Skin epidermis (tissue), 12 donors: ENCODE results near the gene ADAM22.

Experiments
- H3K27ac ChIP-seq, 21 experiments: fragments of 200-600 bp; sonication (generic) in 11 of 21; one replicate each; pipeline ENCODE4 v1.5.0; 2020; ENCODE audit warnings: mild to moderate bottlenecking in 3 of 21, inconsistent platforms in 2 of 21, moderate library complexity in 2 of 21
- H3K4me3 ChIP-seq, 7 experiments: fragments of 200-600 bp; sonication (generic) in 2 of 7; one replicate each; pipeline ENCODE4 v1.5.0; 2020; ENCODE audit warnings: inconsistent platforms in 2 of 7, mild to moderate bottlenecking in 2 of 7, moderate library complexity in 1 of 7

The ADAM22 gene

DNA sequence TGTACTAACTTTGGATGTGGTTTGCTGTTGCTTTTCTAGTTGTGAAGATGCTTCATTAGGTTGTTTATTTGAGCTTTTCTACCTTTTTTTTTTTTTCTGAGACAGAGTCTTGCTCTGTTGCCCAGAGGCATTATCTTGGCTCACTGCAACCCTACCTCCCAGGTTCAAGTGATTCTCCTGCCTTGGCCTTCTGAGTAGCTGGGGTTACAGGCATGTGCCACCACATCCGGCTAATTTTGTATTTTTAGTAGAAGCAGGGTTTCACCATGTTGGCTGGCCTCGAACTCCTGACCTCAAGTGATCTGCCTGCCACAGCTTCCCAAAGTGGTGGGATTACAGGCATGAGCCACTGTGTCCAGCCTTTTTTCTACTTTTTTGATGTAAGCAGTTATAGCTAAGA, 93.7 kb downstream of the ADAM22 start:
- Histone ChIP-seq H3K27ac (no peak overlapping the region), H3K4me3 (no peak overlapping the region)

DNA sequence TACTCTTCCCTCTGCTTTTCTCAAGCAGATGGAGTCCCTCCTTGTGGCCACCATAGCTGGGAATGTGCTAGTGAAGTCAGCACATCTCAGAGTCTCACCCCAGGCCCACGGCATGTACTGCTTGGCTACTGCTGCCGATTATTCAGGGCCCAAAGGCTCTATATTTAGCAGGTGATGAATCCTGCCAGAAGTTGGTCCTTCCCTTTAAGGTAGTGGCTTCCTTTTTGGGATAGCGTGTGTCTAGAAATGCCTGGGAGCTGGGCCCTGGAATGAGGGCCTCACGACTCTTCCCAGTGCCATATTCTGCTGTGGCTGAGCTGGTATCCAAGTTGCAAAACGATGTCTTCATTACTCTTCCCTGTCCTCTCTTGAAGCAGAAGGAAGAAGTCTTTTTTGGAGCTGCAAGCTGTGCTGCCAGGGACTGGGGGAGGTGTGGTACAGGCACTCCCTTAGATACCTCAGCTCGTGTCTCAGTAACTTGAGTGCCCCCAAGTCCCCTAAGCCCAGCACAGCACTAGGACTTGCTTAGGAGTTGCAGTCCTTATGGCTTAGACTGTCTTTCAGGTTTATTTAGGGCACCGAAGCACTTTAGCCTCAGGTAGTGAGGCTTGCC, 100.1 kb downstream of the ADAM22 start:
- no peak overlapping the region for H3K4me3 ChIP-seq
- no peak overlapping the region for H3K27ac ChIP-seq

DNA sequence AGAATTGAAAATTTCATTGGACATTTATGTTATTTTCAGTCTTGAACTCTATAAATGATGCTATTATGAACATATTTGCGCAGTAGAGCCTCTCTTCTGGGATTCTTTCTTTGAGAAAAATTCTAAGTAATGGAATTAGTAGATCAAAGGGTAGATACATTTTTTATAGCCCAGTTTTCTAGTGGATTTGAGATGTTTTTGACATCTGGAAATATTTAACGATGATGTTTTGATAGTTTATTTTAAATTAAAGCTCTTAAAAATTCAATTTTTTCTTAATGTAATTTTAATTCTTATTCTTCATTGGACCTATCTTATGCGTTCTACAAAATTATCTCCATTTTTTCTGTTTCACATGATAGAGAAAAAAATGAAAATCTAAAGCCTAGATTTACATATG, 103.0 kb downstream of the ADAM22 start:
- Histone ChIP-seq H3K27ac (no peak overlapping the region), H3K4me3 (no peak overlapping the region)

DNA sequence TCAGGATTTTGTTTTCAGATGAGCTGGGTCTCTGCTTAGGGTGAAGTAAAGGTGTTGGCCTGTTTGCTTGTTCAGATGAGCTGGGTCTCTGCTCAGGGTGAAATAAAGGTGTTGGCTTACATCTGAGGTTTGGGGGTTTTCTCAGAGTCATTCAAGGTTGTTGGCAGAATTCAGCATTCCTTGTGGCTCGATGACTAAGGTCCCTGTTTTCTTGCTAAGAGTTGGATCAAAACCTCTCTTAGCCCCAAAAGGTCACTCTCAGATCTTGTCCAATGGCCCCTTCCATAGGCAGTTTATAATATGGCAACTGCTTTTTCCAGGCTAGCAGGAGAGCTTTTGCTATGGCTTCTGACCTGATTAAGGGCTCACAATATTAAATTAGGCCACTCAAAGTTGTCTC, 106.6 kb downstream of the ADAM22 start:
- H3K4me3 ChIP-seq = no peak overlapping the region
- H3K27ac ChIP-seq = no peak overlapping the region

DNA sequence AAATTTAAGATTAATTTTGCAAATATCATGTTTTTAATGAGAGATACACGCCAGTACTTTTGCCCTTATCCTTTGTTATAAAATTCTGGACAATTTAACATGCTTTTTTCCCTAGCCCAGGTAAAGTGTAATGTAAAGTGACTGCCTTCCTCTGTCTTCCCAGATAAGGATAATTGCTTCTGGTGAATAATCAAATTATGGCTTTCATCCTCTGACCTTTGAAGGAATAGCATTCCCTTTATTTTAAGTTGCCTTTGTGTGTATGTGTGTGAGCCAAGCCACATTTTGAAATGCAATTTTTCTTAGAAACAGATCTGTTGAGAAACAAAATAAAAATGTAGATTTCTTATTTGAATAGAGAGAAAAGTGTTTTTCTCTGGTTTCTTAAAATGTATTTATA, 107.5 kb downstream of the ADAM22 start:
- no peak overlapping the region for H3K27ac ChIP-seq
- no peak overlapping the region for H3K4me3 ChIP-seq

DNA sequence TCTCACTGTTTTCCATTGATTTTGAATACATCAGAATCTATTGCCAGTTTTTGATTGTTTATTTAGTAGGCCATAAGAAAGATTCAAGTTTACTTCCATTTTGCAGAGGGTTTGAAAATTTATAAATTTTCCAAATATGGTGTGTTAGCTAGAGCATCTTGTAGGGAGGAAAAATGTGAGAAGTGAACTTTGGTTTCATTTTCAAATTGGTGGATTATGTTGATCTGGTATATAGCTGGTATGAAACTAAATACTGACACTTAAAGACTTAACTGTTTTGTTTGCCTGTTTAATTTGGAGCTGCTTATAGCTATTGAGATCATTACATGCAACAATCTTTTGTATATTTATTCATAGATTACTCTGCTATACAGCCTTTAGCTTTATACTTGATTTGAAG, 108.1 kb downstream of the ADAM22 start:
- Histone ChIP-seq H3K27ac (no peak overlapping the region), H3K4me3 (no peak overlapping the region)

DNA sequence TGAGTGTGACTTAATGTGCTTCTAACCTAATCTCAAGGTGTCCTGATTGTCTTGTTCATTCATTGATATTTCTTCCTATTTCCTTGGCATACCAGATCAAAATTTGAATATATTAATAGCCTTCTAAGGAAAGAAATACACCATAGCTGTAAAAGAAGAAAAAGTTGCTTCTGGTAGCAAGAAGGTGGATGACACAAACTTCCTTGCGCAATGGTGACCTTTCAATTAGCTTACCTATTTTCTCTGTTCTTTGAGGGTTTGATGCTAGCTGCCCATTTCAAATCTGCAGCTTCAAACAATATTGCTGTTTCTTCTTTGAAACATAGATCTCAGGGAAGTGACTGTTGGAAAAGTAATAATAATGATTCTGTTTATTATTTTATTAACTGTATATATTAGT, 108.8 kb downstream of the ADAM22 start:
- H3K27ac ChIP-seq = no peak overlapping the region
- no peak overlapping the region for H3K4me3 ChIP-seq

DNA sequence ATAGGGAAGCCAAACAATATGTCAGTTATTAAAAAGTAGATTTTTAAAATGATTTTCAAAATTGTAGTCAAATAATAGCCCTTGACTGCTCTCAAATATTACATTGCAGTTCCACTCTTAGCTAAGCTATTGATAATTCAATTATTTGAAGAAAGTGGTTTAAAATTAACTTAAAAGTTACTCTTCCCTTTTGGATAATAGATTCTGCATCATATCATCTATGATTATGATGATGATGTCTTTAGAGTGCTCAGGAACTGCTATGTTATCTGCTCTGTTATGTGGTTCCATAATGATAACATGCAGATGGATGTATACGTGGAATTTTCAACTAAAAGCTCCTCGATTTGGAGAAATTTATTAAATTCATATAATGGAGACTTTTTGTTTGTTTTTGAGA, 110.0 kb downstream of the ADAM22 start:
- no peak overlapping the region for H3K27ac ChIP-seq

DNA sequence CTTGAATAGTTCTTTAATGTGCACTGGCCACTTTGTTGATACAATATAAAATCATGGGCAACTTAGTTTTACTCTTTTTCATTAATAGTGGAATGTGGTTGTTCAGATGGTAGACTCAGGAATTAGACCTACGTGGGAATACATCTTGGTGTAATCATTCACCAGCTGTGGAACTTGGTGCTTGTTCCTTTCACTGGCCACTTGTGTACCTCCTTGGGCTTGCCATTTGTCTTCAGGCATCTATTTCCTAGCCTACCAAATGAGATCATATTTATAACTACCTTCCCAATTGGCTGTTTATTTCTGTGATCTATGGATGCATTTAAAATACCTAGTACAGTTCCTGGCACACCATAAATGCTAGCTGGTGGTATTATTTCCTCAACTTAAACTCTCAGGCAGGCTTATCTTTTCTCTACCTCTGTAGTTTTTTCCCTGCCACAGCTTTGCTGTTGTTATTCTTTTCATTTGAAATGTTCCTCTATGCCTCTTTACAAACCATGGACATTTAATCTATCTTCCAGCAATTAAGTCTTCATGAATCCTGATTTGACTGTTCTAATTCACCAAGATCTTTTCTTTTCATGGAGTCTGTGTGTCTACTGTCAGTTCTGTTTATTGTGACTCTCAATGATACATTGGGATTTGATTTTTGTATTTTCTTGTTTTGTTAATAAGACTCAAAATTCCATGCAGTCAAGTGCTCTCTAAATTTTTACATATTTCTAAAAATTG, 113.0 kb downstream of the ADAM22 start:
- Histone ChIP-seq H3K4me3 (no peak overlapping the region), H3K27ac (no peak overlapping the region)

More for the DNA sequence above, 110.0 kb downstream of the ADAM22 start:
- no peak overlapping the region for H3K4me3 ChIP-seq

DNA sequence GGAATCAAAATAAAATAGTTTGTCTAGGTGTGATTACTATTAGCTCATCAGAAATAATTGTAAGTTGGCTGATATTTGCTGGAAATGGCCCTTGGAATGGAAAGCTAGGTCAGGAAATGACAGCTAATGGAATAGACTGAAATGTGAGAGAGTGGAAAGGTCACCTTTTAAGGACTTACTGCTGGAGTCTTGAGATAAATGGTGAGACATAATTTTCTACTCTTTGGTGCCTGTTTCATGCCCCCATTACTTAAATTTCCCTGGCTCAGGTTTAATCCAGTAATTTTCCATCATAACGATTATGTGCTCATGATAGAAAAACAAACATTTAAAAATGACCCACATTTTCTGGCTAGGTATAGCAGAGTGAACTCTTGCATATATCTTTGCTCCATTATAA, 123.6 kb downstream of the ADAM22 start:
- Histone ChIP-seq H3K4me3 (no peak overlapping the region), H3K27ac (no peak overlapping the region)

DNA sequence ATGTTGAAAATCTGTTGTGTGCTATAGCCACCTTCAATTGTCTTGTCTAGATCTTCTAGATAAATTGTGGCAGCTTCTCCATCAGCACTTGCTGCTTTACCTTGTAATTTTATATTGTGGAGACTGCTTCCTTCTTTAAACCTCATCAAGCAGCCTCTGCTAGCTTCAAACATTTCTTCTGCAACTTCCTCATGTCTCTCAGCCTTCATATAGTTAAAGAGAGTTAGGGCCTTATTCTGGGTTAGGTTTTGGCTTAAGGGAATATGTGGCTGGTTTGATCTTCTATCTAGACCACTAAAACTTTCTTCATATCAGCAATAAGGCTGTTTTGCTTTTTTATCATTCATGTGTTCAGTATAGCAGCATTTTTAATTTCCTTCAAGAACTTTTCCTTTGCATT, 128.2 kb downstream of the ADAM22 start:
- Histone ChIP-seq H3K4me3 (no peak overlapping the region), H3K27ac (no peak overlapping the region)

DNA sequence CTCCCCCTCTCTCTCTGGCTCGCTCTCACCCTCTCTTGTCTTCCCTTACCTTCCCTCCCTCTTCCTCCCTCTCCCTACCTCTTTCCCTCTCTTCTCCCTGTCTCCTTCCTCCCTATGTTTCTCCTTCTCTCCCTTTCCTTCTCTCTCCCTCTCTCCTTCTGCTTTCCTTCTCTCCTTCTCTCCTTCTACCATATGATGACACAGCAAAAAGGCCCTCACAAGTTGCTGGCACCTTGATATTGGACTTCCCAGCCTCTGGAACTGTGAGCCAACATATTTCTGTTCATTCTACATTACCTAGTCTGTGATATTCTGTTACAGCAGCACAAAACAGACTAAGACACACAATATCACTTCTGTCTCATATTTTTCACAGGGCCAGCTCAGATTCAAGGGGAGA, 135.0 kb downstream of the ADAM22 start:
- no peak overlapping the region for H3K27ac ChIP-seq
- H3K4me3 ChIP-seq = no peak overlapping the region

DNA sequence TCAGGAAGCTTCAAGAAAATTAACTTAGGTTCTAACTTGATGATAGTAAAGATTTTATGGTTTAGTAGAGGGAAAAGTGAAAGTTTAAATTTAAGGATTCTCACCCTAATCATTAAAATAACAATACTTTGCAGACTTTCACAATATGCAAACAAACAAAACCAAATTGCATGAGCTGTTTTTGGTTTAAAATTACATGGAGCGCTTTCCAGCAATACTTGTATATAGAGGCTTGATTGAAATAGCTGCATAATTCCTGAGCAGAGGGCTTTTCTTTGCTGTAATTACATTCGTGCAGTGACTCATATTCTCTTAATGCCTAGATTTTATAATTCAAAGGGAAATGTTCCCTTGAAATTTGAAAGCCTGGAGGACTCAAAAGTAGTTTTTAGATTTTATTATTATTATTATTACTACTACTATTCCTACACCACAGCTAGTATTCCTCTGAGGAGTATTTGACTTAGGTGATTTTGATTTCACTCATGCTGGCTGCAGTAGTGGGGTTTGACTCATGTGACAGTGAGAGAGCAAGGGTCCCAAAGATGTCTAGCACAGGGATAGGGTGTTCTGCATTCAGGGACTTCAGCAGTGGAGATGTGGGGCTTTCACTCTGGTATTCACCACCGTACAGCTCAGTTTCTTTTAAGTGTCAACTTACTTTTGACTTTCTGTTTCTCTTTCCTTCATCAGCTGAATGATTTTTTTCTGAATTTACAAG, 138.1 kb downstream of the ADAM22 start:
- H3K27ac ChIP-seq = no peak overlapping the region
- H3K4me3 ChIP-seq = no peak overlapping the region

DNA sequence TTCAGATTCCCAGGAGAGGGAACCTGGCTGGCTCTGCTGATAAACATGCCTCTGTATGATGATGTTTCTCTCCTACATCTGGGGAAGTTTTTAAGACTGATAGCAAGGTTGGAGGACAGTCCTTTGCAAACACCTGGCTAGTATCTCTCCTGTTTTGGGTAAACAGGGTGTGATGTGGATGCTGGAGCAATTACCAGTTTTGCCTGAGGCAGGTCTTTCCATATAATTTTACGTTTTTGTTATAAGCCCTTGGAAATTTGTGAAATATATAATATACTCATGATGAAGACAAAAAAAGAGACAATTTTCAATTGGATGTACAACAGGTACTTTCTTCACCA, 138.6 kb downstream of the ADAM22 start:
- Histone ChIP-seq H3K4me3 (no peak overlapping the region), H3K27ac (no peak overlapping the region)

DNA sequence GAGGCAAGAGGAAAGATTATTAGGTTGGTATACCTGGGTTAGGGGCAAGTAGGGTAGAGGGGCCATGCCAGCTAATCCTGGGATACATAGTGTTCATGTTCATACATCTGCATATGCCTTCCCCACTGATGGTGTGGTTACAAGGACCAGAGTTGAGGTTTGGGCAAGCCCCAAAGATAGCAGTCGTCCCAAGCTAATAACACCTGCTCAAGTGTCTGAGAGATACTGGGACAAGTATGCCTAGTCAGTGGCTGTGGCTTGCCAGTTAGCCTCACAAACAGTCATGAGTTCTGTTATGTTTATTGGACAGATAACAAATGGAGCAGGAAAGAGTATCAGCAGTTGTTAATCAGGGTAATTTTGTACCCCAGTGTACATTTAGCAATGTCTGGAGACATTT, 139.6 kb downstream of the ADAM22 start:
- no peak overlapping the region for H3K4me3 ChIP-seq
- H3K27ac ChIP-seq = no peak overlapping the region

DNA sequence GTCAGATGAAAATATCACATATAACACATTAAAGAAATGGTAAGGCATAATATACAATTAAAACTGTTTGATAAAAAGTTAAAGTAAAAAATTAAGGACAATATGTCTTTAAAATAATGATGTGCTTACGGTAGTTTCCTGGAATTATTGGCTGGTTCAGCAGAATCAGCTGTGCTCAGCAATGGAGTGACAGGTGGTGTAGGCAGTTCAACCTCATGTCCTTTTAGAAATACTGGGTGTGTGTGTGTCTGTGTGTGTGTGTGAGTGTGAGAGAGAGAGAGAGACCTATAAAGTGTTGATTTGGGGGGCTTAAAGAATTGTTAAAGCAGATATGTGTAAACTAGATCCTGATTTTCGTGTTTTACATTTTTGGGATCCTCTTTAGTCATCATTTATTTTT, 141.2 kb downstream of the ADAM22 start:
- H3K4me3 ChIP-seq = no peak overlapping the region
- H3K27ac ChIP-seq = no peak overlapping the region

DNA sequence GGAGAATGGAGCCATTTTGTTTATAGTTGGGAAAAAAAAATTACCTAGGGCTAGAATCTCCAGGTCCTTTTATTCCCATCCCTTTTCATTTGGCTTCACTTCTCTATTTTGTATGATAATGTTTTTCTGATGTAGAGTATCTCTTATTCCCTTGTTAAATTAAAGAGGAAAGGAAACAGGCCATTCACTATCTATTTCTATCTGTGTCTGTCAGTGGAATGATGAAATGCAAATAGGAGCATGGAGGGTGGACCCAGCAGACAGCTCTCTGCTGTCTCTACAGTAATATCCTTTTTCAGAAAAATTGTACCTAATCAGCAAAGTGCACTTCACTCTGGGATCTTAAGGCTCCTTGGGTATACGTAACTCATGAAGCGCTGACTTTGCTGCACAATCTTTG, 149.8 kb downstream of the ADAM22 start:
- no peak overlapping the region for H3K4me3 ChIP-seq
- no peak overlapping the region for H3K27ac ChIP-seq

DNA sequence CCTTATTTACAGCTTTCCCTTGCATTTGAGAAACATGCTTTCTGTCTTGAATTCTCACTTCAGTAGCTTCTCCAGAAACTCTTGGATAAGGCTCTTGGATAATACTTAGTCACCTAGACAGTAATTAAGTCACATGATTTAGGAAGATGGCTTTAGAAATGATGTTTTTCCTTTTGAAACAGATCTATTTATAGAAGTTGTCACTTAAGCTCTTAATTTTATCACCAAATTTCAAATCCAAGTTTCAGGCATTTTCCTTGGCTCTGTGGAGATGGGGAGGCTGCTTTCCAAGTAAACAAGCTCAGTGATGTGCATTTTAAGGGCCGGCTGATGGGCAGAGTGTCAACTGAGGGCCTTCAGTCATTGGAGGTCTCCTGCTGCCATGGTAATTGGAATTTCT, 155.5 kb downstream of the ADAM22 start:
- H3K27ac ChIP-seq = peak overlapping the region in 2 of 21 experiments; percentile 9 to 26
- H3K4me3 ChIP-seq = no peak overlapping the region

DNA sequence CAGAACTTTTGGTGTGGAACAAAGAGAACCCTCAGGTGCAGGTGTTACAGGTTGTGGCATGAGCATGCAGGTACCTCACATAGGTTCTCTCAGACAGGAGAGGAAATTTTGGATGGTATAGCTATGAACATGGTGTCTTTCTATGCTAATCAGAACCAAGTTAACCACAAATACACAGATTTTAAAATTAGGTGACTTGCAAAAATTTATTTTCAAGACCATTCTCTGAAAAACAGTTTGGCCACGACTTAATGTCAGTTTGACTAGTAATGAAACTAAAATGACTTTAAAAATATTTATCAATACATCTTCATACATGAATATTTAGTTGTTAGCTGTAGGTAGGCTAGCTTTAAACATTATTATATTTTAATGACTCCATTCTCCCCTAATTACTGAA, 156.2 kb downstream of the ADAM22 start:
- H3K4me3 ChIP-seq = no peak overlapping the region
- H3K27ac ChIP-seq = peak overlapping the region in 2 of 21 experiments; percentile 26 to 33

DNA sequence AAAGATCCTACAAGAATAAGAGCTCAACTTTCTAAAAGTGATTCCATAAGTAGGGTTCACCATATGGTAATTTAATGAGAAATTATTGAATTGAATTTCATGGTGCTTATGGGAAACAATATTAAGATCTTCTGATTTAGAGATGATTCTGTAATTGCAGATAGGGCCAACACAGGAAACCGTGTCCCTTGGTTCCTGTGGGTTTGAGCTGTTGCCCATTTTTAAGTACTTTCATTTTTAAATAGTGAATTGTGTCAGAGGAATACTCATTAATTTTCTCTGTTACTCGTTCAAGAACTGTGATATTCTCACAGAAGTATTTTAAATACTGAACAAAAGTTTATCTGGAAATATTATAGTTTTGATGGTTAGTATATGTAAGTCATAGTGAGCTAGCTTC, 156.6 kb downstream of the ADAM22 start:
- Histone ChIP-seq H3K27ac (peak overlapping the region in 2 of 21 experiments; percentile 13 to 33), H3K4me3 (no peak overlapping the region)

DNA sequence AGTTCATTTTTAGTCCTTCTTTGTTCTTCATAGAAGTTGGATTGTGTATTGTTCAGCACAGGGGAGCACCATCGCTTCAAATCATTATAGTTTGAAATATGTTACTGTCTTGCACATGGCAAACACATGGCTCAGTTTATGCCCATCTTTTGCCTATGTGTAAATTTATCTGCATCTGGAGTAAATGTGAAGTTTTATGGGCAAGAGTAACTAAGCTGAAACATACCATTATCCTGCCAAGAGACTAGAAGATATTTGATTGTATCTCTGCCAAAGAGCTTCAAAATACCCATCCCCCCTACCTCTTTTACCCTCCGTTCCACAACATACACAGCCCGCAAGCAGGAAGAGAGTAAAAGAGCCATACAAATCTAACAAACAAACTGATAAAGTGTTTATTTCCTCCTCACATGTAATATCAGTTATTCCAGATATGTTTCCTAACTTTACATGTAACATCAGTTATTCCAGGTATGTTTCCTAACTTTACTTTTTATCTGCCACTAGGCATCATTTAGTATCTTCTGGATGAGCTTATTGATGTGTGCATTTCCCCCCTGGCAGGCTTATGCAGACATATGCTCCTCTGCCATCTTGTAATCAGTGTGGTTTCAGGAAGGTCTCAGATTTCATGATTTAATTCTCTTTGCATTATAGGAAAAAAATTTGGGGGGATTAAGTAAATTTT, 158.1 kb downstream of the ADAM22 start:
- Histone ChIP-seq H3K27ac (no peak overlapping the region), H3K4me3 (no peak overlapping the region)
